Putamen (tissue), 1 donor: ENCODE data around the gene DAPK1.

Source experiments
- DNase-seq: peaks from one replicate; pipeline ENCODE4 v3.0.0-alpha.2; 2016; ENCODE audit warnings: low spot score

DAPK1 gene

GRCh38 chr9:87713278-87713987 lies 215.8 kb downstream of the DAPK1 start:
- DNase-seq: peak; percentile 57

GRCh38 chr9:87713988-87714330 lies 216.3 kb downstream of the DAPK1 start:
- DNase-seq: no peak

GRCh38 chr9:87714819-87715218 lies 217.2 kb downstream of the DAPK1 start:
- peak; percentile 62 for DNase-seq

GRCh38 chr9:87716141-87716540 lies 218.5 kb downstream of the DAPK1 start:
- DNase-seq: no peak

- DNase-seq: no peak
These were observed 219.8 kb downstream of the DAPK1 start for GRCh38 chr9:87717456-87717855.

- DNase-seq: no peak
These were observed 220.6 kb downstream of the DAPK1 start for GRCh38 chr9:87718231-87718630.

- DNase-seq: no peak
These were observed 221.4 kb downstream of the DAPK1 start for GRCh38 chr9:87718852-87719612.

- DNase-seq: no peak
These were observed 222.5 kb downstream of the DAPK1 start for GRCh38 chr9:87720173-87720572.

- peak; percentile 41 for DNase-seq
These were observed 224.9 kb downstream of the DAPK1 start for GRCh38 chr9:87722393-87723088.

- peak; percentile 43 for DNase-seq
These were observed 227.8 kb downstream of the DAPK1 start for GRCh38 chr9:87725356-87725899.

GRCh38 chr9:87725900-87726709 lies 228.4 kb downstream of the DAPK1 start, which contains the start of gene CTSL:
CTSL (plus strand) TSS chr9:87726119; CDS start chr9:87727604, 1,485 bp downstream.
- peak; percentile 93 for DNase-seq

- no peak for DNase-seq
These were observed 231.6 kb downstream of the DAPK1 start for GRCh38 chr9:87729246-87729645.

- no peak for DNase-seq
These were observed 233.7 kb downstream of the DAPK1 start for GRCh38 chr9:87731321-87731720.

GRCh38 chr9:87732344-87732743 lies 234.7 kb downstream of the DAPK1 start:
- DNase-seq: no peak

- no peak for DNase-seq
These were observed 235.1 kb downstream of the DAPK1 start for GRCh38 chr9:87732756-87733155.

GRCh38 chr9:87733273-87734052 lies 235.8 kb downstream of the DAPK1 start:
- DNase-seq: no peak

- no peak for DNase-seq
These were observed 236.4 kb downstream of the DAPK1 start for GRCh38 chr9:87734106-87734505.

GRCh38 chr9:87739546-87739945 lies 241.9 kb downstream of the DAPK1 start:
- DNase-seq: no peak

- no peak for DNase-seq
These were observed 242.5 kb downstream of the DAPK1 start for GRCh38 chr9:87740209-87740608.

GRCh38 chr9:87741326-87741725 lies 243.7 kb downstream of the DAPK1 start:
- no peak for DNase-seq

- no peak for DNase-seq
These were observed 244.2 kb downstream of the DAPK1 start for GRCh38 chr9:87741891-87742290.
